K562 (cell line): ENCODE results near the gene SLC9A3. TPM values are rescaled to one million over a fixed set of nuclear protein-coding genes. Genes with fewer than 3 reads are reported as not detected.
A peak's percentile ranks its signal among the peaks of the same experiment; 100 is the strongest.

Experiments used
- ATAC-seq: fragments of 200-7000 bp; cut with Tn5 transposase; 3 replicates; pipeline ENCODE4 v1.9.1; 2020; ENCODE audit warnings: moderate library complexity
- BruUV-seq: library from RNA; stranded (reverse); fragments of 400-500 nt; replicated peaks from 2 replicates; lab custom pipeline; 2021; lab: Mats Ljungman, UMichigan
- CTCF ChIA-PET: fragments of 300-600 bp; formaldehyde crosslinking; extraction: SDS; loops from one replicate; lab custom pipeline; 2021; ENCODE audit warnings: low intra/inter-chr PET ratio; lab: Yijun Ruan, JAX
- POLR2A ChIA-PET: fragments of 300-600, 350-650 bp; sonication (Branson Sonifier 250); formaldehyde crosslinking; extraction: SDS; loops from one replicate; lab custom pipeline; 2021; ENCODE audit warnings: antibody characterized with exemption, inconsistent platforms; lab: Yijun Ruan, JAX
- DNase-seq, 4 experiments: peaks; one replicate each; pipeline versions ENCODE4 v3.0.0 to v3.0.0-alpha.2; 2011 to 2018; ENCODE audit warnings: low spot score in 3 of 4, mixed read lengths in 3 of 4; ENCODE audit errors: extremely low read depth in 1 of 4
- FAIRE-seq: peaks from 2 replicates; lab custom pipeline; 2011; peaks lifted over from hg19 to GRCh38; lab: Jason Lieb, UNC
- H2AFZ ChIP-seq: 2 replicates; pipeline ENCODE4 v1.6.0; 2011; ENCODE audit warnings: low read depth, low read length, control low read depth, inconsistent platforms
- H3K27ac ChIP-seq: fragments of 200-600 bp; 3 replicates; pipeline ENCODE4 v1.8.0; 2011; ENCODE audit warnings: low read depth, mild to moderate bottlenecking, control low read depth, inconsistent platforms, low read length, moderate library complexity, mixed read lengths; ENCODE audit errors: extremely low read depth
- H3K27me3 ChIP-seq, 2 experiments: fragments of 300-600 bp in 1 of 2; 2 replicates in 1 of 2; 3 replicates in 1 of 2; pipeline versions ENCODE4 v1.6.0 to v1.8.0; 2011; ENCODE audit warnings: inconsistent platforms in 2 of 2, low read length in 2 of 2, mild to moderate bottlenecking in 1 of 2, mixed read lengths in 1 of 2, moderate library complexity in 1 of 2; ENCODE audit not compliant: control insufficient read depth in 2 of 2, insufficient read depth in 2 of 2
- H3K36me3 ChIP-seq: fragments of 300-600 bp; 3 replicates; pipeline ENCODE4 v1.8.0; 2011; ENCODE audit warnings: mild to moderate bottlenecking, low read length, inconsistent platforms; ENCODE audit not compliant: control insufficient read depth, insufficient read depth
- H3K4me1 ChIP-seq, 2 experiments: fragments of 200-600 bp in 1 of 2; replicated peaks in 1 of 2; 2 replicates in 1 of 2; 3 replicates in 1 of 2; pipeline versions ENCODE4 v1.5.1 to v1.8.0; 2011; ENCODE audit warnings: inconsistent platforms in 2 of 2, low read length in 2 of 2, mild to moderate bottlenecking in 1 of 2, mixed read lengths in 1 of 2, moderate library complexity in 1 of 2; ENCODE audit not compliant: control insufficient read depth in 2 of 2, insufficient read depth in 2 of 2
- H3K4me2 ChIP-seq: 2 replicates; pipeline ENCODE4 v1.6.1; 2011; ENCODE audit warnings: low read length, control low read depth, inconsistent platforms, mixed read lengths; ENCODE audit not compliant: insufficient read depth
- H3K4me3 ChIP-seq: fragments of 200-600 bp; sonication (generic), shearing (Covaris generic); 2 replicates; pipeline ENCODE4 v1.5.1; 2016; ENCODE audit warnings: control low read depth, inconsistent platforms
- H3K79me2 ChIP-seq: fragments of 200-600 bp; 3 replicates; pipeline ENCODE4 v1.8.0; 2011; ENCODE audit warnings: low read length, inconsistent platforms; ENCODE audit not compliant: control insufficient read depth, insufficient read depth
- H3K9ac ChIP-seq, 2 experiments: 2 replicates each; pipeline versions ENCODE4 v1.6.0 to v1.6.1; 2011; ENCODE audit warnings: low read depth in 2 of 2, low read length in 2 of 2, control low read depth in 1 of 2, inconsistent platforms in 1 of 2, mild to moderate bottlenecking in 1 of 2, mixed read lengths in 1 of 2; ENCODE audit not compliant: insufficient read depth in 1 of 2
- H3K9me1 ChIP-seq: one replicate; pipeline ENCODE4 v1.6.0; 2011; ENCODE audit warnings: inconsistent platforms, mild to moderate bottlenecking, low read length, moderate library complexity; ENCODE audit not compliant: control insufficient read depth, insufficient read depth
- H3K9me3 ChIP-seq: replicated peaks from 2 replicates; pipeline ENCODE4 v1.5.1; 2011; ENCODE audit warnings: low read depth, low read length, inconsistent platforms; ENCODE audit not compliant: control insufficient read depth, insufficient read depth
- H4K20me1 ChIP-seq: replicated peaks from 2 replicates; pipeline ENCODE4 v1.6.1; 2011; ENCODE audit warnings: low read length, inconsistent platforms, mixed read lengths; ENCODE audit not compliant: control insufficient read depth, insufficient read depth
- ZNF436 ChIP-seq: fragments of 250-450, 450-650 bp; sonication (Bioruptor Pico); formaldehyde crosslinking; IDR thresholded peaks from 2 replicates; pipeline ENCODE4 v1.7.0; 2020; ENCODE audit warnings: mild to moderate bottlenecking
- WGBS: fragments of 100-300 bp; shearing (Covaris generic); methylation state at CpG from one replicate; pipeline ENCODE4 v1.1.6; 2016; ENCODE audit warnings: low coverage, mixed read lengths; ENCODE audit not compliant: insufficient coverage; ENCODE audit errors: missing lambda C conversion rate; 5-methylcytosine and 5-hydroxymethylcytosine counted together
- in situ Hi-C: fragments of 300-500 bp; cut with MboI; formaldehyde crosslinking; loops from 4 replicates; pipeline ENCODE4 v1.15.0; 2018; ENCODE audit warnings: inconsistent platforms, mixed read lengths
- intact Hi-C: fragments of 100-400 bp; cut with micrococcal nuclease; formaldehyde crosslinking; loops from 2 replicates; pipeline ENCODE4 v1.14.2; 2022
- polyA plus RNA-seq, 8 experiments: library from polyadenylated mRNA; depleted of rRNA in 4 of 8; stranded (reverse) in 5 of 8; unstranded in 3 of 8; fragments of >200 nt; fragmentation: Nextera tagmentation in 2 of 8; fragmentation: Illumina TruSeq in 1 of 8; extraction: Ambion mirVana in 2 of 8; extraction: Trizol in 1 of 8; gene quantifications; 2 replicates each; pipeline versions ENCODE4 v1.2.1 to v1.2.3, GENCODE V29; 2011 to 2014; ENCODE audit warnings: inconsistent platforms in 1 of 8, missing spikeins in 1 of 8
- total RNA-seq, 7 experiments: library from RNA; depleted of rRNA in 6 of 7; stranded (reverse); fragments of >200 nt in 6 of 7; fragmentation: Illumina TruSeq in 2 of 7; extraction: Trizol in 2 of 7; gene quantifications; 2 replicates each; pipeline versions ENCODE4 v1.2.1 to v1.2.3, GENCODE V29; 2011 to 2021; ENCODE audit warnings: low replicate concordance in 1 of 7
- TF ChIP-seq, protein P1 (sequence below), 2 experiments: IDR thresholded peaks; 2 replicates each; pipeline ENCODE4 v1.6.1; 2011; ENCODE audit warnings: borderline replicate concordance in 1 of 2, control low read depth in 1 of 2, low read depth in 1 of 2, low read length in 1 of 2, mild to moderate bottlenecking in 1 of 2, mixed read lengths in 1 of 2, moderate library complexity in 1 of 2; ENCODE audit not compliant: insufficient read depth in 1 of 2, insufficient read length in 1 of 2, poor library complexity in 1 of 2, severe bottlenecking in 1 of 2; ENCODE audit errors: extremely low read depth in 1 of 2

Gene SLC9A3
- total and polyA plus RNA-seq, 9 of the 15 experiments (the other 6 are each of a cell fraction or from before 2014, with no cell fraction given): 1.5 to 5.8 (median 3.7) TPM; not detected in 2

DNA sequence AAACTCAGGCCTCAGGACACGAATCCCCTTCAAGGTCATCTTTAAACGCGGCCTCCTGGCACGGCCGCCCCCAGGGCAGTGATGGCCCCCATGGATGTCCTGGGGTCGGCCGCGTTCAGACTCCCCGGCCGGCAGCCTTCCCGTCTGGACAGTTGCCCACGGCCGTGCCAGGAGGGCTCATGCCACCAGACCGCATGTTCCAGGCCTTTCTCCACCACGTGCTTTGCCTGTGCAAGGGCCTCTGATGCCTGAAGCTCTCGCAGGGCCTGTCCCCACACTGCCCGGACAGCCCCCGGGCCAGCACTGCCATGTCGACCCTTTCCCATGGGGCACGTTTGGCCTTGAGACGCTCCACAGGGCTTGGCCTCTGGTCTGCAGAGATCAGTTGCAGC is 34.6 kb downstream of the SLC9A3 start:
- DNase-seq: no peak
- intact Hi-C loops: no loop called here
- ChIA-PET POLR2A (no interaction called here), CTCF (no interaction called here)
- ATAC-seq: no peak
- H3K4me3 ChIP-seq: no peak overlapping the region
- TF ChIP-seq ZNF436 (CRISPR knock-in tag): no peak
- TF ChIP-seq, protein P1, sequence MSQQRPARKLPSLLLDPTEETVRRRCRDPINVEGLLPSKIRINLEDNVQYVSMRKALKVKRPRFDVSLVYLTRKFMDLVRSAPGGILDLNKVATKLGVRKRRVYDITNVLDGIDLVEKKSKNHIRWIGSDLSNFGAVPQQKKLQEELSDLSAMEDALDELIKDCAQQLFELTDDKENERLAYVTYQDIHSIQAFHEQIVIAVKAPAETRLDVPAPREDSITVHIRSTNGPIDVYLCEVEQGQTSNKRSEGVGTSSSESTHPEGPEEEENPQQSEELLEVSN (IDR thresholded peaks at IDR 0.05; ENCODE audit: borderline replicate concordance in 1 of 2, extremely low read depth in 1 of 2, insufficient read depth in 1 of 2, insufficient read length in 1 of 2, low read depth in 1 of 2, low read length in 1 of 2, poor library complexity in 1 of 2, severe bottlenecking in 1 of 2): peak in 1 of 2 experiments; percentile 28
- H2AFZ ChIP-seq: no peak overlapping the region
- in situ Hi-C loops: no loop called here
- H3K4me2 ChIP-seq: no peak overlapping the region
- no peak overlapping the region for H3K27ac ChIP-seq
- FAIRE-seq: no peak
- WGBS: 33% methylated on average over 16 of the region's 21 CpGs
- H3K9me3 ChIP-seq: no peaks in the 10 kb centered on the region
- H3K27me3 ChIP-seq: peaks cover 31 to 56% of the 10 kb centered on the region in 2 experiments; a peak in 4 of 5 replicates
- peaks cover 4% of the 10 kb centered on the region for H3K9me1 ChIP-seq
- H3K79me2 ChIP-seq: no peaks in the 10 kb centered on the region
- no TSS peak for BruUV-seq
- no peaks in the 10 kb centered on the region for H3K36me3 ChIP-seq
- no peak overlapping the region for H3K9ac ChIP-seq
- H3K4me1 ChIP-seq: peaks cover 8 to 79% of the 10 kb centered on the region in 2 experiments; a peak in 3 of 5 replicates
- H4K20me1 ChIP-seq: peaks cover 8% of the 10 kb centered on the region; the same call in 1 of the 2 replicates
